Kidney epithelial cell (primary cell): ENCODE data around the gene SRGAP3. TPM values are rescaled to one million over a fixed set of nuclear protein-coding genes. Genes with fewer than 3 reads are reported as not detected.

Experiments
- DNase-seq: peaks from one replicate; pipeline ENCODE4 v3.0.0-alpha.2; 2010; ENCODE audit warnings: low read depth
- H3K27me3 ChIP-seq: 2 replicates; pipeline ENCODE4 v1.6.0; 2011; ENCODE audit warnings: low read length; ENCODE audit not compliant: control insufficient read depth, insufficient read depth
- H3K36me3 ChIP-seq: 2 replicates; pipeline ENCODE4 v1.5.1; 2011; ENCODE audit warnings: low read length; ENCODE audit not compliant: control insufficient read depth, insufficient read depth
- H3K4me3 ChIP-seq: 2 replicates; pipeline ENCODE4 v1.5.1; 2011; ENCODE audit warnings: low read depth, mild to moderate bottlenecking, control low read depth, low read length
- CTCF ChIP-seq: IDR thresholded peaks from 2 replicates; pipeline ENCODE4 v1.5.1; 2011; ENCODE audit warnings: mild to moderate bottlenecking, moderate library complexity, low read length, control low read depth, inconsistent platforms; ENCODE audit not compliant: insufficient read depth, poor library complexity, severe bottlenecking
- total RNA-seq: library from RNA; depleted of rRNA; stranded (reverse); fragments of >200 nt; gene quantifications from 2 replicates; pipeline ENCODE4 v1.2.3, GENCODE V29; 2015

SRGAP3 gene
- total RNA-seq, 1 donor from 2014 or later = 4.9 TPM

GRCh38 chr3:9229879-9230278, 19.6 kb downstream of the SRGAP3 start:
- no peaks in the 10 kb centered on the region for H3K36me3 ChIP-seq

GRCh38 chr3:9229325-9229724, 20.1 kb downstream of the SRGAP3 start:
- no peaks in the 10 kb centered on the region for H3K36me3 ChIP-seq
- no peaks in the 10 kb centered on the region for H3K27me3 ChIP-seq
- no peak overlapping the region for H3K4me3 ChIP-seq
- no peak for TF ChIP-seq CTCF
- no peak for DNase-seq

More at GRCh38 chr3:9229879-9230278, 19.6 kb downstream of the SRGAP3 start:
- H3K27me3 ChIP-seq = no peaks in the 10 kb centered on the region
- no peak overlapping the region for H3K4me3 ChIP-seq
- no peak for TF ChIP-seq CTCF
- DNase-seq = no peak

GRCh38 chr3:9226326-9226725, 23.1 kb downstream of the SRGAP3 start:
- peaks cover 3% of the 10 kb centered on the region for H3K27me3 ChIP-seq
- H3K4me3 ChIP-seq = no peak overlapping the region
- no peak for DNase-seq
- TF ChIP-seq CTCF = no peak
- no peaks in the 10 kb centered on the region for H3K36me3 ChIP-seq

- H3K27me3 ChIP-seq = peaks cover 5% of the 10 kb centered on the region
Observed at GRCh38 chr3:9225268-9225667, 24.2 kb downstream of the SRGAP3 start.

GRCh38 chr3:9224490-9224889, 25.0 kb downstream of the SRGAP3 start:
- peaks cover 5% of the 10 kb centered on the region for H3K27me3 ChIP-seq
- no peak overlapping the region for H3K4me3 ChIP-seq
- no peak for TF ChIP-seq CTCF
- H3K36me3 ChIP-seq = no peaks in the 10 kb centered on the region
- no peak for DNase-seq

More at GRCh38 chr3:9225268-9225667, 24.2 kb downstream of the SRGAP3 start:
- no peak for DNase-seq
- no peak for TF ChIP-seq CTCF
- H3K4me3 ChIP-seq = no peak overlapping the region
- no peaks in the 10 kb centered on the region for H3K36me3 ChIP-seq

GRCh38 chr3:9223672-9224071, 25.8 kb downstream of the SRGAP3 start:
- Histone ChIP-seq H3K4me3 (no peak overlapping the region), H3K36me3 (no peaks in the 10 kb centered on the region), H3K27me3 (peaks cover 5% of the 10 kb centered on the region)
- TF ChIP-seq CTCF = no peak
- DNase-seq = no peak
